CMK (cell line): ENCODE results near the gene CDR2.
"Not testable (repeated sequence)": the region's sequence is repeated elsewhere in the genome, so short reads cannot be mapped to it uniquely, and the experiment has no call there.

Source experiments
- DNase-seq: peaks from one replicate; pipeline ENCODE4 v3.0.0-alpha.2; 2010; ENCODE audit warnings: low read depth

CDR2 gene

GRCh38 chr16:22307838-22308237 is 66.6 kb downstream of the CDR2 start:
- DNase-seq, result no peak

GRCh38 chr16:22306788-22307187 is 67.6 kb downstream of the CDR2 start:
- DNase-seq, result no peak

- DNase-seq, result no peak
Measured at GRCh38 chr16:22304411-22304810, 70.0 kb downstream of the CDR2 start.

- DNase-seq, result no peak
Measured at GRCh38 chr16:22302776-22303363, 71.5 kb downstream of the CDR2 start.

- not testable (repeated sequence) for DNase-seq
Measured at GRCh38 chr16:22301423-22301822, 73.0 kb downstream of the CDR2 start.

GRCh38 chr16:22300427-22301071 is 73.9 kb downstream of the CDR2 start:
- no peak for DNase-seq

GRCh38 chr16:22299036-22299435 is 75.4 kb downstream of the CDR2 start:
- no peak for DNase-seq

- peak; percentile 56 for DNase-seq
Measured at GRCh38 chr16:22297871-22298733, 76.3 kb downstream of the CDR2 start.

- peak; percentile 94 for DNase-seq
Measured at GRCh38 chr16:22297114-22297870, 77.1 kb downstream of the CDR2 start, which contains the start of gene POLR3E. POLR3E (plus strand) TSS chr16:22297409; CDS start chr16:22302969, 5,560 bp downstream.

GRCh38 chr16:22296225-22297113 is 78.0 kb downstream of the CDR2 start:
- DNase-seq, result no peak
